Testis (tissue), 3 donors: Measurements from ENCODE around the gene AP5Z1. TPM values are rescaled to one million over a fixed set of nuclear protein-coding genes. Genes with fewer than 3 reads are reported as not detected.

Source experiments
- DNase-seq: peaks from one replicate; pipeline ENCODE4 v3.0.0-alpha.2; 2019
- H3K27ac ChIP-seq, 2 donors: fragments of 200-600 bp; sonication (generic); one replicate each; pipeline ENCODE4 v1.5.1; 2019
- H3K27me3 ChIP-seq: fragments of 200-600 bp; sonication (generic); one replicate; pipeline ENCODE4 v1.5.1; 2019
- H3K36me3 ChIP-seq: fragments of 200-600 bp; sonication (generic); one replicate; pipeline ENCODE4 v1.5.1; 2017; ENCODE audit warnings: low read depth; ENCODE audit errors: missing control alignments
- H3K4me1 ChIP-seq: fragments of 200-600 bp; sonication (generic); one replicate; pipeline ENCODE4 v1.5.1; 2019
- H3K4me3 ChIP-seq, 2 donors: fragments of 200-600 bp; sonication (generic); one replicate each; pipeline ENCODE4 v1.5.1; 2017 to 2019
- H3K9me3 ChIP-seq: fragments of 200-600 bp; sonication (generic); one replicate; pipeline ENCODE4 v1.5.1; 2017
- CTCF ChIP-seq, 3 experiments: fragments of 450-650 bp in 2 of 3; fragments of 200-600 bp in 1 of 3; sonication (generic) in 1 of 3; IDR thresholded peaks; one replicate each; pipeline ENCODE4 v1.5.1; 2016 to 2019; ENCODE audit warnings: antibody characterized with exemption in 3 of 3, mild to moderate bottlenecking in 2 of 3, moderate library complexity in 1 of 3
- POLR2A ChIP-seq: fragments of 450-650 bp; IDR thresholded peaks from one replicate; pipeline ENCODE4 v1.6.1; 2017; ENCODE audit warnings: antibody characterized with exemption, mild to moderate bottlenecking, moderate library complexity
- WGBS, 2 donors: methylation state at CpG; one replicate each; pipeline ENCODE4 v1.1.5; 2018; 5-methylcytosine and 5-hydroxymethylcytosine counted together
- intact Hi-C: fragments of 100-400 bp; cut with DNase I; formaldehyde crosslinking; loops from one replicate; pipeline ENCODE4 v1.15.1; 2023; ENCODE audit warnings: low total_unique reads
- polyA plus RNA-seq: library from polyadenylated mRNA; stranded (reverse); fragments of 350-450 nt; fragmentation: Illumina TruSeq; extraction: RNeasy Lipid Tissue Mini Kit (QIAGEN cat#74804); gene quantifications from one replicate; pipeline ENCODE4 v1.2.3, GENCODE V29; 2014; ENCODE audit warnings: low read depth, low replicate concordance; ENCODE audit not compliant: insufficient read depth
- total RNA-seq, 2 donors: library from RNA; depleted of rRNA; stranded (reverse); fragments of >200 nt; gene quantifications; one replicate each; pipeline ENCODE4 v1.2.3, GENCODE V29; 2016

The AP5Z1 gene
- total and polyA plus RNA-seq, 3 donors from 2014 or later: 30.0 to 59.1 (median 47.6) TPM

GRCh38 chr7:4833176-4833575, 57.8 kb downstream of the AP5Z1 start:
- intact Hi-C loops: no loop called here

GRCh38 chr7:4833691-4834600, 58.5 kb downstream of the AP5Z1 start:
- no peak overlapping the region for H3K4me3 ChIP-seq
- no peaks in the 10 kb centered on the region for H3K27me3 ChIP-seq
- TF ChIP-seq POLR2A: no peak
- no peak for TF ChIP-seq CTCF (IDR thresholded peaks at IDR 0.05)
- DNase-seq: no peak
- WGBS, 2 donors: 85 to 88% methylated on average over 5 to 36 of the region's 36 CpGs
- H3K36me3 ChIP-seq: no peaks in the 10 kb centered on the region
- no peaks in the 10 kb centered on the region for H3K9me3 ChIP-seq
- intact Hi-C loops: no loop called here
- no peaks in the 10 kb centered on the region for H3K4me1 ChIP-seq
- no peak overlapping the region for H3K27ac ChIP-seq

More at GRCh38 chr7:4833176-4833575, 57.8 kb downstream of the AP5Z1 start:
- H3K36me3 ChIP-seq: no peaks in the 10 kb centered on the region
- DNase-seq: no peak
- no peak overlapping the region for H3K4me3 ChIP-seq
- WGBS, 2 donors: 82 to 88% methylated on average over 14 to 17 of the region's 17 CpGs
- H3K9me3 ChIP-seq: no peaks in the 10 kb centered on the region
- TF ChIP-seq CTCF (IDR thresholded peaks at IDR 0.05) (no peak), POLR2A (no peak)
- H3K4me1 ChIP-seq: no peaks in the 10 kb centered on the region
- no peaks in the 10 kb centered on the region for H3K27me3 ChIP-seq
- H3K27ac ChIP-seq: no peak overlapping the region

- Histone ChIP-seq H3K27ac (no peak overlapping the region), H3K4me3 (no peak overlapping the region), H3K9me3 (no peaks in the 10 kb centered on the region), H3K36me3 (no peaks in the 10 kb centered on the region), H3K27me3 (no peaks in the 10 kb centered on the region), H3K4me1 (no peaks in the 10 kb centered on the region)
- intact Hi-C loops: no loop called here
- 65 to 83% methylated on average over 38 to 60 of the region's 60 CpGs for WGBS, 2 donors
- TF ChIP-seq CTCF (IDR thresholded peaks at IDR 0.05) (no peak), POLR2A (no peak)
- no peak for DNase-seq
Observed at GRCh38 chr7:4834601-4835397, 59.4 kb downstream of the AP5Z1 start.

- no peak for DNase-seq
- 93% methylated on average over 19 to 27 of the region's 28 CpGs for WGBS, 2 donors
- Histone ChIP-seq H3K27ac (no peak overlapping the region), H3K9me3 (no peaks in the 10 kb centered on the region), H3K4me3 (no peak overlapping the region), H3K27me3 (no peaks in the 10 kb centered on the region), H3K4me1 (no peaks in the 10 kb centered on the region), H3K36me3 (no peaks in the 10 kb centered on the region)
- intact Hi-C loops: no loop called here
- no peak for TF ChIP-seq POLR2A
- no peak for TF ChIP-seq CTCF (IDR thresholded peaks at IDR 0.05)
Observed at GRCh38 chr7:4835398-4836205, 60.2 kb downstream of the AP5Z1 start.
